Iris pigment epithelial cell (primary cell): ENCODE data around the gene CISD2.
"Not testable (repeated sequence)": the region's sequence is repeated elsewhere in the genome, so short reads cannot be mapped to it uniquely, and the experiment has no call there.

Experiments
- DNase-seq: peaks from one replicate; pipeline ENCODE4 v3.0.0-alpha.2; 2011; ENCODE audit warnings: low read depth

Gene CISD2

DNA sequence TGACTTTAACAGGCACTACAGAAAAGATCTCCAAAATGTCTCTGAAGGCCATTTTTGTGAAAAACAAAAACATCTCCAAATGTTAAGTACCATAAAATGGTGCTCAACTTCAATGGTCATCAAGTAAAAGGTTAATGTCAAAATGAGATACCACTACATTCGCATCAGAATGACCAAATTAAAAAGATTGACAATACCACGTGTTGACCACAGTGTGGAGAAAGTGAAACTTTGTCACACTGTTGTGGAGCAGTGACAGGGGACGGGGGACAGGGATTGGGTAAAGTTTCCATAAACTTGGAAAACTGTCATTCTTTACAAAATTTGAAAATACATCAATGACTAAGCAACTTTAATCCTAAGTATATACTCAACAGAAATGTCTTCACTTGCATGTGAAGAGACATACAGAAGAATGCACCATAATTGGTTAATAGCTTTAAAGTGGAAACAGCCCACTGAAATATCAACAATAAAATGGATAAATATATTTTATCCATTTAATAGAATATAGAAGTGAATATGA, 19.1 kb upstream of the CISD2 start:
- DNase-seq = no peak

DNA sequence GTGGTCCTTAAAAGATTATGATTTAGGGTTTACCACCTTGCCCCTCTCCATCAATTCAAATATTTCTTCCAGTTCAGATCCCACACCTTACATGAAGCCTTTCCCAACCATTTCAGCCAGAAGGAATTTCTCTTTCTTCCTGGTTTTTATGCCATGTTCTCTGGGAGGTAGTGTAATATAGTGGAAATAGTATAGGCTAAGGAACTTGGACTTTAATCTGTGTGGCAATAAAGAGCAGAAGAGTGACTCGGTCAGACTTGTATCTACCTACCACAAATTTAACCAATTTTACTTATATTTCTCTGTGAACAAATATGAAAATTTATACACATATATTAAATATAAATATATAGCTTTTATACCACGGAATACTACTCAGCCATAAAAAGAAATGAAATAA, 18.4 kb upstream of the CISD2 start:
- no peak for DNase-seq

DNA sequence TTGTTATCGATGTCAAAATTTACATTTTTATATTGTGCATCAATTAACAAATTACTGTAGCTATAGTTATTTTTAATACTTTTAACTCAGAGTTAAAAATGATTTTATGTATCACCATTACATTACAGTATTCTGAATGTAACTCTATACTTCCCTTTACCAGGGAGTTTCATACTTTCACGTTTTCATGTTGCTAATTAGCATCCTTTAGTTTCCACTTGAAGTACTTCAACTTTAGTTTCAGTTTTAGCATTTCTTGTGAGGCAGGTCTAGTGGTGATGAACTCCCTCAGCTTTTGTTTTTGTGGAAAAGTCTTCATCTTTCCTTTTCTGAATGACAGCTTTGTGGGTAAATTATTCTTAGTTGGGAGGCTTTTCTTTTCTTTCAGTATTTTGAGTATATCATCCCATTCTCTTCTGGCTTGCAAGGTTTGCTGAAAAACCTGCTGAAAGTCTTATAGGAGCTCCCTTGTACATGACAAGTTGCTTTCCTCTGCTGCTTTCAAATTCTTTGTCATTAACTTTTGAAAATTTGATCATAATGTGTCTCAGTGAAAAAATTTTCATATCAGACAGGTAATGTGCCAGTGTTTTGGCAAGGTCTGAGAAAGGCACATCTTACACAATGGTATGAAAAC, 9.8 kb upstream of the CISD2 start:
- no peak for DNase-seq

DNA sequence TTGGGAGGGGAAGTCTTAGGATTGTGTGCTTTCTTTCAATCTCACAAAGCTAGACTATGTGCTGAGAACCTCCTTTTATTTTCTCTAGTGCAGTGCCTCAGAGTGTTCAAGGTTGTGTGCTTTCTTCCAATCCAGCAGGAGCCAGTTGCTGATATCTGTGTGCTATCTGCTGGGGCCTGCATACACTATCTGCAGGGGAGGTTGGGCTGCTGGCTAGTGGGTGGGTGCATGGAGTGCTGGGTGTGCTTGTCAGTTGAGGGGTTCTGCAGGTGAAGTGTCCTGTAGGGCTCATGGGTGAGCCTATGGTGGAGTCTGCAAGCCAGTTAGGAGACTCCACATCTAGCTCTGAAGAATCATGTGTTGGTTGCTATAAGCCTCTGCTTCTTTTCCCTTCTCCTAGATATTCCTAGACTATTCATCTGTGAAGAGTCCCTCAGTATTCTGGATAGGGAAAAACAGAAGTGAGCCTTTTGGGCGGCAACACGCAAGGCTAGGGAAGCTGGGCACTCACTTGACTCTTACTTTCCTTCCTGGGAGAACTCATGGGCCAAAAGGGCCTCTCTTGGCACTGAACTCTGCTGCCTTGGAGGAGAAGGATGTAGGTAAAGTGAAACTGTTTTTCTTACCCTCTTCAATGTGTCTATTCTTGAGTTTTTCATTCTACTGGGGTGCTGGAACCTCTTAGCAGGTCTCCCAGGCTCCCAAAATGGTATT, 8.0 kb upstream of the CISD2 start:
- no peak for DNase-seq

DNA sequence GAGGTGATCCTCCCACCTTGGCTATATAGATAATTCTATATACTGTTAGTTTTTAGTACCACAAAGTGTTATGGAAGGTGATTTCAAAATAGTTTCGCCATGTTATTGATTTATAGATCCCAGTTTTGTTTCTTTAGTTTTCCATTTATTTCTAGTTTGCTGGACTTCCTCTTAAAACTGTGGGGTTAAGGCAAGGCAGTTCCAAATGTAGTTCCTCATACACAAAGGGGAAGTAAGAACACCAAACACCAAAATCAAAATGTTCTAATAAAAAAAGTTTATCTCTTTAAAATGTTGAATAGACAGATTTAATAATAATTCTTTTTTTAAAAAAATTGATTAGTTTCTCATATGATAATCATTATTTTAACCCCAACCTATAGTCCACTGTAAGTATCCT, 6.8 kb upstream of the CISD2 start:
- no peak for DNase-seq

DNA sequence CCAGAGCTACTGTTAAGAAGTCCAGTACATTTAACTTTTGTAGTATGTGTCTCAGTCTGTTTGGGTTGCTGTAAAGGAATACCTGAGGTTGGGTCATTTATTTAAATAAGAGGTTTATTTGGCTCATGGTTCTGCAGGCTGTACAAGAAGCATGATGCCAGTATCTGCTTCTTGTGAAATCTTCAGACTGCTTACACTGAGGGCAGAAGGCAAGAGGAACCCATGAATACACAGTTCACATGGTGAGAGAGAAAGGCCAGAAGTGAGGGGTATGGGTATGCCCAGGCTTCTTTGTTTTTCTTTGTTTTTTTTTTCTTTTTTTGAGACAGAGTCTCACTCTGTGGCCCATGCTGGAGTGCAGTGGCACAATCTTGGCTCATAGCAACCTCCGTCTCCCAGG, 6.0 kb upstream of the CISD2 start:
- no peak for DNase-seq

DNA sequence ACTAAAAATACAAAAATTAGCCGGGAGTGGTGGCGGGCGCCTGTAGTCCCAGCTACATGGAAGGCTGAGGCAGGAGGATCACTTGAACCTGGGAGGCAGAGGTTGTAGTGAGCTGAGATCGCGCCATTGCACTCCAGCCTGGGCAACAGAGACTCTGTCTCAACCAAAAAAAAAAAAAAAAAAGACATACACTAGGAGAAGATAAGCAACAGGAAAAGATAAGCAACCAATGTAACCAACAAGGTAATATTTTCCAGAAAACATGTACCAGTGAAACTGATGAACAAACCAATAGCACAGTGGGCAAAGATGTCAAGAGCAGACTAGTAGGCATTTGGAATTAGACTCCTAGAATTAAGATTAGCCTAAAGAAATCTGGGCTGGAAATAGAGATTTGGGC, 3.5 kb upstream of the CISD2 start:
- not testable (repeated sequence) for DNase-seq

DNA sequence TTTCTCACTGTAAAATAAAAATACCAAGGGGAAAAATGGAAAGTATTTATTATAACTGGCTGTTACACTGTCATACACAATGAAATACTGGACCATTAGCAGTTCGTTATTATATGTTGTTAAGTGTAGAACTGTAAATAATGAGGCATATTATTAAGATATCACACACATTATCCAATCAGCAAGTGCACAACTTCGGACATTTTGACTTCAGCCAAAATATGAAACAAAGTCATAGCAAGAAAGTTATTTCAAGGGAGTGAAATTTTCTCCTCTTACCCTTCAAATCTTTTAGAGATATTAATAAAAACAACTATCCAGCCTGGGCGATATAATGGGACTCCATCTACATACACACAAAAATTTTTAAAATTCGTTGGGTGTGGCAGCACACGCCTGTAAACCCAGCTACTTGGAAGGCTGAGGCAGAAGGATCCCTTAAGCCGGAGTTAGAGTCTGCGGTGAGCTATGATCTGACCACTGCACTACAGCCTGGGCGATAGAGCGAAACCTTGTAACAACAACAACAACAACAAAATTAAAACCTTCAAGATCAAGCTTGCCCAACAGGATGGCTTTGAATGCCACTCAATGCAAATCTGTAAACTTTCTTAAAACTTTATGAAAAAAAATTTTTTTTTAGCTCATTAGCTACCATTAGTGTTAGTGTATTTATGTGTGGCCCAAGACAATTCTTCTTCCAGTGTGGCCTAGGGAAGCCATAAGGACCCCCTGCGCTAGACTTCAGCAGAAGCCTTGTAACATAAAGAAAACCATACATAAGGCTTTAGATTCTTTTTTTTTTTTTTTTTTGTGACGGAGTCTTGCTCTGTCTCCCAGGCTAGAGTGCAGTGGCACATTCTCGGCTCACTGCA, 1.3 kb upstream of the CISD2 start:
- DNase-seq = no peak

DNA sequence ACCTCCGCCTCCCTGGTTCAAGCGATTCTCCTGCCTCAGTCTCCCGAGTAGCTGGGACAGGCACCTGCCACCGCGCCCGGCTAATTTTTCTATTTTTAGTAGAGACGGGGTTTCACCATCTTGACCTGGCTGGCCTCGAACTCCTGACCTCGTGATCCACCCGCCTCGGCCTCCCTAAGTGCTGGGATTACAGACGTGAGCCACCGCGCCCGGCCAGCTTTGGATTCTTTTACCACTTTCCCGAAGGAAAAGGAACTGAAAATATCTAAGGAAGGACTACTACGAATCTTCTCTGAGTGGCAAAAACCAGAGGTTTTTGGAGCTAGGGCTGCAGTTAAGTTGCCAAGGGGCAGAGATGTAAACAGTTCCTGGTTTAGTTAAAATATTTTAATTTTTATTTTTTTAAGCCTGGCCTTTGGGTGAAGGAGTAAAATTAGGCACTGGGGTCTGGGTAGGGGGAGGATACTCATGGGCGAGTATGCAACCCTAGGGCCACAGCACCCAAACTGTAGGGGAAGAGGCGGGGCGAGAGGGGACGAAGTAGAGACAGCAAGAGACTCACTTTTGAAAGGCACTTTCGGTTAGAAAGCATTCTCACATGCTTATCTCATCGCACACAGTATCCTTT, 525 bp upstream of the CISD2 start:
- DNase-seq = no peak

DNA sequence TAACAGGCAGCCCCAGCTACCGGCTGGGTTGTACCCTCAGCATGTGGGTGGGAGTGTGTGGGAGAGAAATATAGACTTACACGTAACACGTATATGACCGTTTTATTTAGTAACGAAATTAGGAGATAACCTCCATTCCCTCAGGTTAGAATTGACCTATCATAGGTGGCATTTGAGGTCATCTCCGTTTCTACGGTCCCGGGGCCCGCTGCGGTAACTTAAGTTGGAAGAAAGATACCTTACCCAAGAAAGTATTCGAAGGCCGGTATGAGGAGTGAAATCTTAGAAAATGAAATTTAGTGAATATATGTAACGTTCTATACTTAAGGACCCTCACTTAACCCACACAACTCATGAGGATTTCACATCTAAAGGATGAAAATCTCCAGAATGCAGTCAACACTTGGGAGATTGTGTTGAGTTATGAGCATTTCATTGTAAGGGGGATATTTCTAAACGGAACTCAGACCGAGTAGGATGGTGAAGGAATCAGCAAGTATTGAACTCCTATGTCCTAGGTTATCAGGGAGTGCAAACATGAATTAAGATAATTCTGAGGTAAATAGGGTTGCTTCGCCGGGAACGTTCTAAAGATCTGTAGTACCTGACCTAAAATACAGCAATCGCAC, 891 bp downstream of the CISD2 start:
- no peak for DNase-seq

DNA sequence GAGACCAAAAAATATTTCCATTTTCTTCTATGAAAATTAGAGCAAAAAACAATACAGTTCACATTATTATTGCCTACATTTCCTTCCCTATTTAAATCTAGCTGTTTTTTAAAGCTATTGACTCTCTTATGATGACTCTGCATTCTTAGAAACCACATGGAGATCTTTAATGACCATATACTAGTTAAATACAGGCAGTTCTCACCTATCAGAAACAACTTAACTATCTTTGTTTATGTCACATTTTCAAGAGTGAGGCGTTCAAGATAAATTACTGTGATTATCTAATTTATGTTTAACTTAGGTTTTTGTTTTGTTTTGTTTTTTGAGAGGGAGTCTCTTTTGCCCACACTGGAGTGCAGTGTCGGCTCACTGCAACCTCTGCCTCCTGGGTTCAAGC, 3.0 kb downstream of the CISD2 start:
- DNase-seq = no peak

DNA sequence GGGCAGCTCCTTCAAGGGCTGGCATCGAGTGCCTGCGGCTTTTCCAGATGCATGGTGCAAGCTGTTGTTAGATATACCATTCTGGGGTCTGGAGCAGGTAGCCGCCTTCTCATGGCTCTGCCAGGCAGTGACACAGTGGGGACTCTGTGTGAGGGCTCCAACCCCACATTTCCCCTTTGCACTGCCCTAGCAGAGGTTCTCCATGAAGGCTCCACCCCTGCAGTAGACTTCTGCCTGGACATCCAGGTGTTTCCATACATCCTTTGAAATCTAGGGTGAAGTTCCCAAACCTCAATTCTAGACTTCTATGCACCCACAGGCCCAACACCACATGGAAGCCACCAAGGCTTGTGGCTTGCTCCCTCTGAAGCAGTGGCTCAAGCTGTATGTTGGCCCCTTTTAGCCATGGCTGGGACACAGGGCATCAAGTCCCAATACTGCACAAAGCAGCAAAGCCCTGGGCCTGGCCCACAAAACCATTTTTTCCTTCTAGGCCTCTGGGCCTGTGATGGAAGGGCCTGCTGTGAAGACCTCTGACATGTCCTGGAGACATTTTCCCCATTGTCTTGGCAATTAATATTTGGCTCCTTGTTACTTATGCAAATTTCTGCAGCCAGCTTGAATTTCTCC, 8.8 kb downstream of the CISD2 start:
- DNase-seq = not testable (repeated sequence)

DNA sequence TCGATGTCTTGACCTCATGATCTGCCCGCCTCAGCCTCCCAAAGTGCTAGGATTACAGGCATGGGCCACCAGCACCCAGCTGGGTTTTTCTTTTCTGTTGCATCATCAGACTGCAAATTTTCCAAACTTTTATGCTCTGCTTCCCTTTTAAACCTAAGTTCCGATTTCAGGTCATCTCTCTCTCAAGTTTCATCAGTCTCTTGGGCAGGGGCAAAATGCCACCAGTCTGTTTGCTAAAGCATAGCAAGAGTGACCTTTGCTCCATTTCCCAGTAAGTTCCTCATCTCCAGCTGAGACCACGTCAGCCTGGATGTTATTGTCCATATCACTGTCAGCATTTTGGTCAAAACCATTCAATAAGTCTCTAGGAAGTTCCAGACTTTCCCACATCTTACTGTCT, 9.6 kb downstream of the CISD2 start:
- DNase-seq = peak; percentile 16

DNA sequence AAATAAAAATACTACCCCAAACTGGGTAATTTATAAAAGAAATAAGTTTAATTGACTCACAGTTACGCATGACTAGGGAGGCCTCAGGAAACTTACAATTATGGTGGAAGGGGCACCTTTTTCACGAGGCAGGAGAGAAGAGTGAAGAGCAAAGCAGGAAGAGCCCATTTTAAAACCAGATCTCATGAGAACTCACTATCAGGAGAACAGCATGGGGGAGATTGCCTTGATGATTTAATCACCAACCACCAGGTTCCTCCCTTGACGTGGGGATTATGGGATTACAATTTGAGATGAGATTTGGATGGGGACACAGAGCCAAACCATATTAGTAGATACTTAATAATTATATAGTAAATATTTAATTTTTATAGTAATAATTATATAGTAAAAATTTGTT, 10.1 kb downstream of the CISD2 start:
- no peak for DNase-seq

DNA sequence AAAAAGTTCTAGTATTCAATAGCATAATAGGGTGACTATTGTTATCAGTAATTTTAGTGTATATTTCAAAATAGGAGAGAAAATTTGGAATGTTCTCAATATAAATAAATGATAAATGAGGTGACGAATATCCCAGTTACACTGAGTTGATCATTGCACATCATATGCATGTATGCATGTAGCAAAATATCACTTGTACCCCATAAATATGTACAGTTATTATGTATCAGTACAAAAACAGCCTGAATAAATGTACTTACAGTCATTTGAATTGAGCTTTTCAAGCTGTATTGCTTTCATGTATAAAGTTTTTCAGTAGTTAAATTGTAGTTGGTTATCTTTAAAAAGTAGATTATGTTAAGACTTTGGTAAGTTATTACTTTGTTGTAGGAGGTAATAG, 12.6 kb downstream of the CISD2 start:
- DNase-seq = no peak

DNA sequence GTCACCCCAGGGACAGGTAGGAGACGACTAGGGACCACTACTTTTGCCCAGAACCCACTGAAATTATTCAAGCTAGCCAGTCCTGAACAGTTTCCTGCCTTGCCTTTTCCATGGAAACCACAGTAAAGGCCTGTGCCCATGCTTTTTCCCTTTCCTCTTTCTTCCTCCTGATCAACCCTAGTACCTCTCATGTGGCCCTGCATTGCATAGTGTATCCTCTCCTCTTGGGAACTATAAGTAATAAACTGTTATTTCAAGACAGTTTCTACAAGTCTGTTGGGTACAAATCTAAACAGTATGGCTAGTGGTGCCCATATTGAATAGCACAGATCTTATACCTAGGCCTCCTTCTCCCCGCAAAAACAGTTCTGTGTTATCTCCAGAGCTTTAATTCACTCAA, 14.5 kb downstream of the CISD2 start:
- no peak for DNase-seq

DNA sequence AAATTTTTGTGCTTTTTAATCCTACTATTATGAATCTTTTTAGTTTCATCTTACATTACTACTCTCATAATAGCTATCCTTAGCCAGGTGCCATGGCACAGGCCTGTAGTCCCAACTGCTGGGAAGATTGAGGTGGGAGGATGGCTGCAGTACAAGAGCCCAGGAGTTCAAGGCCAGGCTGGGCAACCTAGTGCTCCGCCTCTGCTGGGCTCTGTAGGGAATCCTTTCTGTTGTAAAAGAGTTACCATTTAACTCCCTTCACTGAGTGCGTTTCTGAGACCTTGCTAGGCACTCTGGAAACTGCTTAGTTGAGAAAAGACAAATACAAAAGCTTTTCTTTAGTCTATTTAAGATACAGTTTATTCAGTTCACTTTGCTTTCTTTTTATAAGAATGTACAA, 19.8 kb downstream of the CISD2 start:
- DNase-seq = not testable (repeated sequence)

DNA sequence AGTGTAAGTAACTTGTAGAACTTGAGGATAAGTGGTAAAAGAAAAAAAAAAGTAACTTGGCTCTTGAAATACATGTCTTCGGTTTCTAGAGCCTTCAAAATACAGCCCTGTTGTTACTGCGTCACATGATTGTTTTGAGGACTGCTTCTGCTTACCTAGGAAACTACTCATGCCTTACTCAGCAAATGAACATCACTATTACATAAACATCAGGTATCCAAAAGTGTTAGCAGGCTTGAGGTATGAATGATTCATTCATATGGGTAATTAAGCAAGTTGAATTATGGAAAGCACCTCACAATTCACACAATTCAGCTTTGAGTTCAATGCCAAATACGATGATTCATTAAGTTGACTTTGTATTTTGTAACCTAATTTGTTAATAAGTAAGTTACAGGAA, 21.1 kb downstream of the CISD2 start:
- DNase-seq = not testable (repeated sequence)

DNA sequence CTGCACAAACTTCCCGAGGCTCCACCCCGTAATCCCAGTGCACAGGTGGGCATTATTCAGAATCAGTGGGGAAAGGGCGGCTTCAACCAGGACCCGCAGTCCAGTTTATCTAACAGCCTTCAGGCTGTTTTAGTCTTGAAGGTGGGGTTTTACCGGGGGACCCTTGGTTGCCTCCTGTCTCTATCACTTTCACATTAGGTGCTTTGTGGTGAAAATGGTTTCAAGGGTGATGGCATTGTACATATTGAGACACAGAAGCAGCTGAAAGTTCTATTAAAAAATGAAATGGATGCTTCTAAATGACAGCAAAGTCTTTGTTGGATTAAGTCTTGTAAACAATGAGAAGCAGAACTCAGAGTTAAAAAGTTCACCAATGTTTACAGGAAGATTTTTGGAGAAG, 27.8 kb downstream of the CISD2 start:
- DNase-seq = not testable (repeated sequence)

DNA sequence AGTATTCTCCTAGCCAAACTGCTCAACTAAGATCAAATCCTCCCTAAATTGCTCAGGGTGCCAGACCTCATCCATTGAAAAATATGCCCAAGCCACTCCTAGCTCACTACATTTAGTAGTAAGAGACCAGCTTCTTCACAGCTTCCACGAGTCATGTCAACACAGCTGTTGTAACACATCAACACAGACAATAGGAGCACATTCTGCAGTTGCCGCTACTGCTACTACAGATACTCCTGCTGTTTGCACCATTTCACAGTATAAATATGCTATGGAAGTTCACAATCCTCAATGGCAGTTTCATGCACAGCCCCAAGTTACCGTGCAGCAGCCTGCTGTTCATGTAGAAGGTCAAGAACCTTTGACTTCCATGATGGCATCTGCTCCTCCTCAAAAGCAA, 28.8 kb downstream of the CISD2 start:
- DNase-seq = not testable (repeated sequence)

DNA sequence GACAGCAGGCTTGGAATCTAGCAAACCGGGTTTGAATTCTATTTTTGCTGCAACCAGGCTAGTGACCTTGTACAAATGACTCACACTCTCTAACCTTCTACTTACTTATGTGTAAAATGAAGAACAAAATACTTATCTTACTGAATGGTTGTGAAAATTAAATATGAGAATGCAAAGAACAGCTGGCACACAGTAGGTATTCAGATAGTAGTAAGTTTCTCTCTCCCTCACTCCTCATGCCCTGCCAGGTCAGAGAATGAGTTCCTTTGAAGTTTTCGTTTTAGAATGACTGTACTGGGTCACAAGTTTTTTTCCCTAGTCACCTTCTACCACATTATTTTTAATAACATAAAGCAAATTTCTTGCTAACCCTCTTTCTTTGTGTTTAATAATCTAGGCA, 33.0 kb downstream of the CISD2 start:
- peak; percentile 4 for DNase-seq
